Stimulated activated CD8-positive, alpha-beta memory T cell treated with anti-CD3 and anti-CD28 coated beads, Interleukin-15, amount 100 ng/mL, for 24 hours (primary cell): ENCODE measurements around the gene SRP19.
"Not testable (repeated sequence)": the region's sequence is repeated elsewhere in the genome, so short reads cannot be mapped to it uniquely, and the experiment has no call there.

ENCODE experiments used
- DNase-seq: peaks from one replicate; pipeline ENCODE4 v3.0.0-alpha.2; 2020; ENCODE audit warnings: low read depth

SRP19 gene

DNA sequence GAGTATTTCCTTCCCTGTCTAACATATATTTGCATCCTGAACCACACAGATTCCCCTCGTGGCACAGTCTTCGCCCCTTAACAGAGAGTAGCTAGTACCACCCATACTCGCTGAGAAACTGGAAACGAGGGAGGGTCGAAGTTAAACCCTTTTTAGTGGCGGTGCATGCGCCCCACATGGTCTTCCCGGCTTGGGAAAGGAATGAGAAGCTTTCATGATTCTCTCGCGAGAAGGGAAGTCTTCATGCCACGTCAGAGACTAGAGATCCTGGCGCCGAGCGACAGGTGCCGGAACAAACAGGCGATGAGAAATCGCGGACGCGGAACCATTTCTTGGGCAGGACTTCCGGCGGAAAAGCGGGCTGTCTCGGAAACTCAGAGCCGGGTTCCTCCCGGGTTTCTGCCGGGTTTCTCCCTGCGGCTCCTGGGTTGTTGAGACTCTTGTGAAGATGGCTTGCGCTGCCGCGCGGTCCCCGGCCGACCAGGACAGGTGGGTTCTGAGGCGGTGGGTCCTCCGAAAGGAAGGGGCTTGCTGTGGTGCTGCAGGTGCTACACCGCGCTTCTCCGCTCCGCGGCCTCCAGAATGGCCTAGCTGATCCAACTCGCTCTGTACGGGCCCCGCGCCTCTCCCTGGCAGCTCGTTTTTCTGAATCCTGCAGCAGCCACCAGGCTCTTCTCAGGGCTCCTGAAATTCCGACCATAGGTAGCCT lies at the start of gene SRP19:
Gene SRP19 (plus strand): TSS at position 359 of the 709 bp plus-strand sequence. CDS start 90 bp downstream, at position 449.
- DNase-seq, result peak; percentile 65

GRCh38 chr5:112812549-112812948 lies 48.5 kb upstream of the SRP19 start:
- no peak for DNase-seq

DNA sequence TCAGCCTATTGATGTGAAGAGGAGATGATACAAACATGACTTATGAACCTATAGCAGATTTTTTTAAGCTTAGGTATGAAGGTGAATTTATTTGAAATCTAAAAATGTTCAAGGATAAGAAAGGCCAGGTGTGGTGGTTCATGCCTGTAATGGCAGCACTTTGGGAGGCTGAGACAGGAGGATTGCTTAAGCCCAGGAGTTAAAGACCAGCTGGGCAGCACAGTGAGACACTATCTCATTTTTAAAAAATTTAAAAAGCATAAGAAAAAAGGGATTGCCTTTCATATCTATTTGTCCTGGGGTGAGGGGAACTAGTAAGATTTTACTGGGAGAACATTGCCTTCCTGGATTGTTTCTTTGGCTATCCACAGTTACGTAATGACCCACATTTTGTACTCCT lies 40.8 kb upstream of the SRP19 start:
- DNase-seq, result no peak

DNA sequence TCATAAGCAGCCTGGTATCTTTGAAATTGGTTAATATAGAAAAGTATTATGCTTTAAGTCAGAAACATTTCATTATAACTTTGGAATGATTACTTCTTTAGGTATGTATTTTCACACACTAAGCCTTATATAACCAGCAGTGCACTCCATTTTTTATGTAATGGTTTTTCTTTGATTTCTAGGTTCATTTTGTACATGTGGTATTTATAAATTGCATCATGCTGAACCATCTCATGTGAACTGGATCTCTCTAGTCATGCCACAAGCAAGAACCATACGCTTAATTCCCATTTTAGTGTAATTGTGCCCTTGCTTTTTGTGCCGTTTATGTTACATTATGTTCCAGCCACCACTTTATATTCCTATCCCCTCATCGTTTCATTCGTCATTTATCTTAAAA lies 38.6 kb upstream of the SRP19 start:
- DNase-seq, result no peak

DNA sequence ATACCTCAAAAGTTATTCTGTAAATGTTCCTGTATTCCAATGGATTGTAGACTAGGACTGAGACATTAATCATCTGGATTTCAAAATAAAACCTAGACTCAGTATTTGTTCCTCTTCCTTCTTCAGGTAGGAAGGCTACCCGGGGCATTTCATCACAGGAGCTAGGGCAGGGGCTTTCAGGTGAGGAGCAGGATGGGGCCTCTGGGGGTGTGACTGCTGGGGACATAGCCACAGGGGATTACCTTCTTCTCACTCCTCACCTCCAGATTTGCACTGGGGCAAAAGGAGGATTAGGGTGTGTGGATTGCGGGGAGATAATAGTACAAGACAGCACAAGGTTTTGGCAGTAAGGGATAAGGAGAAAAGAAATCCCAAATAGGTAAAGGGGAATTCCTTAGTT lies 37.9 kb upstream of the SRP19 start:
- no peak for DNase-seq

DNA sequence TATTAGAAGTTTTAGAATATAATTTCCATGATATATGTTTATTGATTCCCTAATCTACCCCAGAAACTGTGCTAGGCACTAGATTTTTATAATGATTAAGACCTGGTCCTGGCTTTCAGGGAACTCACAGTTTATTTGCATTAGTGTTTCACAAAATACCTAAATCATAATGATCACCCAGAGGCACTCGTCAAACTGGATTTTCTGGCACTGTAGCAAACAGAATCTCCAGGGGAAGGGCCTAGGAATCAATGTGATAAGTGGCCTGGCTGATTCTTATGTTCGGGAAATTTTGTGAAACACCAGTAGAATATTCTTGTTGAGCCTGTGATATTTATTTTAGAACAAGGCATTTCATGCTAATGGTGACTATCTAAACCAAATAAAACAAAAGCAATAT lies 37.4 kb upstream of the SRP19 start:
- DNase-seq, result no peak

DNA sequence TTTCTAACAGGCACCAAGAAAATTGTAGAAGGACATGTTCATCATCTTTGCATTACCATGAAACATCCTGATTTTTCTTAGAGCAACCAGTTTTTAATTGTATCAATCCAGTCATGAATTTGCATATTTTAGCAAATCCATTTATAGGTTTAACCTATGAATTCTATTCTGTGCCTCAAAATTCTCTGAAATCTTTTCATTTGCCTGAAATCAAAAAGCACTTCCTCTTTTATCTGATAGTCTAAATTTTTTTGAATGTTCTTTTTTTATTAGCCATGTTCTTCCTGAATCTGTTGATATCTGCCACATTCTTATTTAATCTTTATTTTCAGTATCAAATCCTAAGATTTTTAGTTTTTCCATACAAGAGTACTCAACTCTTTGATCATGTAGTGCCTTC lies 36.9 kb upstream of the SRP19 start:
- no peak for DNase-seq

DNA sequence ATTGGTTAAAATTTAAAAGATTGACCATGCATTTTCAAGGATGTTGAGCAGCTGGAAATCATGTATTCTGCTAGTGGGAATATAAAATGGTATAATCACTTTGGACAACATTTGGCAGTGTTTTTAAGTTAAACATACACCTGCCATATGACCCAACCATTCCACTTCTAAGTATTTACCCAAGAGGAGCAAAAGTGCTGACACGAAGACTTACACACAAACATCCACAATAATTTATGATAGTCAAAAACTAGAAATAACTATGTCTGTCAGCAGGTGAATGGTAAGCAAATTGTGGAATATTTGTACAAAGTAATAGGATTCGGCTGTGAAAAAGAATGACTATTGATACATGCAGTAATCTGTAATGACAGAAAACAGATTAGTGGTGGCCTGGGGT lies 30.7 kb upstream of the SRP19 start:
- DNase-seq, result no peak

GRCh38 chr5:112833971-112834370 lies 27.1 kb upstream of the SRP19 start:
- no peak for DNase-seq

DNA sequence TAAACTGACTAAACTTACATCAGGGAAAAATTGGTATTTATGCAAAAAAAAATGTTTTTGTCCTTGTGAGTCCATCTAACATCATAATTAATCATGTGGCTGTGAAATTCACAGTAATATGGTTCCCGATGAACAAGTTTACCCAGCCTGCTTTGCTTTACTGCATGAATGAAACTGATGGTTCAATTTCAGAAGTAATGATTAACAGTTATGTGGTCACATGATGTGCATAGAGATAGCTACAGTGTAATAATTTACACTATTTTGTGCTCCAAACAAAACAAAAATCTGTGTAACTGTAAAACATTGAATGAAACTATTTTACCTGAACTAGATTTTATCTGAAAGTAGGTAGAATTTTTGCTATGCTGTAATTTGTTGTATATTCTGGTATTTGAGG lies 16.6 kb upstream of the SRP19 start:
- DNase-seq, result no peak

GRCh38 chr5:112846556-112846955 lies 14.5 kb upstream of the SRP19 start:
- DNase-seq, result no peak

GRCh38 chr5:112847306-112847705 lies 13.8 kb upstream of the SRP19 start:
- no peak for DNase-seq

DNA sequence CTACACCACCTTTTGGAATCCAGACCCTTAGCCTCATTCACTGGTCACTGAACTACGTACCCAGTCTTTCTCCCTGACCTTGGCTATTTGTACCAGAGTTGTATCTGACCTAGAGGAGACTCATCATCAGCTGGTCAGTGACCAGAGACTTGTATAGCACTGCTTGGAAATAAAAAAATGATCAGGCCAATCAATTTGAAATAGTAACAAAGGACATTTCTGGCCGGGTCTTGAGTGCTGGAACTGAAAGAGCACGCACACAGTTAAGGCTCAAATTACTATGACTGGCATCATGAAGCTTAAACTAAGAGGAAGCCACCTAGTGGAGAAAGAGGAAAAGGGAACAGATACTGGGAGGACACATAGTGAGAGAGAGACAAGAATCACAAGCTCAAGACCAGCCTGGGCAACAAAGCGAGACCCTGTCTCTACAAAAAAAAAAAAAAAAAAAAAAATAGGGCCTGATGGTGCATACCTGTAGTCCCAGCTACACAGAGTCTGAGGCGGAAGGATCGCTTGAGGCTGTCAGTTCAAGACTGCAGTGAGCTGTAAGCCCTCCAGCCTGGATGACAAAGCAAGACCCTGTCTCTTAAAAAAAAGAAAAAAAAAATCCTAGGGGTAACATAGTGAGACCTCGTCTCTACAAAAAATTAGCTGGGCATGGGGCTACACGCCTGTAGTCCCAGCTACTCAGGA lies 12.8 kb upstream of the SRP19 start:
- DNase-seq, result no peak

- no peak for DNase-seq
Measured at GRCh38 chr5:112849912-112850311, 11.2 kb upstream of the SRP19 start.

DNA sequence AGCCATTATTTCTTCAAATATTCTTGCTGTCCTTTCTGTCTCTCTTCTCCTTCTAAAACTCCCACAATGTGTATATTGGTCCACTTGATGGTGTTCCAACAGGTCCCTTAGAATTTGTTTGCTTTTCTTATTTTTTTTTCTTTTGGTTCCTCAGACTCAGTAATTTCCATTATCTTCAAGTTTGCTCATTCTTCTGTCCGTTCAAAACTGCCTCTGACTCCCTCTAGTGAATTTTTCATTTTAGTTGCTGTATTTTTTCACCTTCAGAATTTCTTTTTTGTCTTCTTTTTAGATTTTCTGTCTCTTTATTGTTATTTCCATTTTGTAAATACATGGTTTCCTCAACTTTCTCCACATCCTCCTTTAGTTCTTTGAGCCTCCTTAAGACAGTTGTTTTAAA lies 6.4 kb upstream of the SRP19 start:
- DNase-seq, result no peak

- no peak for DNase-seq
Measured at GRCh38 chr5:112857866-112858265, 3.2 kb upstream of the SRP19 start.

GRCh38 chr5:112860571-112860928 lies 537 bp upstream of the SRP19 start:
- not testable (repeated sequence) for DNase-seq

DNA sequence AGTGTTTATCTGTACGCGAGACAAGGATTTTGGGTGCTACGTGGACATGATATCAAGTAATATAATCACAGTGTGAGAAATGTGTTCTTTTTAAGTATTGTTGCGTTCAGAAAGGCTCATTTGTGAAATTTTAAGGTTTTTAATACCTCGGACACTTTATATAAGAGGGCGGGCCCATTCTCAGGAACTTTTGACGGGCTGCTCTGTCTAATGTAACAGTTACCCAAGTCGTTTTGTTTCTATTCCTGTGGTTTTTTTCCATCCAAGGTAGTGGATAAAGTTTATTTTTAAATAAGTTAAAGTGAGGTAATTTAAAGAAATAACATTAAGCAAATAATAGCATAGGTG lies 525 bp downstream of the SRP19 start:
- DNase-seq, result no peak

DNA sequence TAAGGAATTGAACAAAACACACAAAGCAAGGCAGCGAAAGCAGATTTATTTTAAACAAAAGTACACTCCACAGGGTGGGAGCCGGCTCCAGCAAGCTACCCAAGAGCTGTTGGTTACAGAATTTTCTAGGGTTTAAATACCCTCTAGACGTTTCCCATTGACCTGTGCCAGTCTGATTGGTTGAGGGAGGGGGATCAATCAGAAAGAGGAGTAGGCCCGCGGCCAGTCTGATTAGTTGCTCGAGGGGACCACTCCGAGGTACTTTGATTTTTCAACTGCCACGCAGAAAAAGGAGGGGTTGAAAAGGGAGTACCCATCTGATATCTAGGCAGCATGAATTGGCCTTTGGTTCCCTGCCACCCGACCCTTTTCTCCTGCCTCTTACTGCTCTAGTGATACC lies 998 bp downstream of the SRP19 start:
- DNase-seq, result no peak

GRCh38 chr5:112863549-112863948 lies 2.5 kb downstream of the SRP19 start:
- no peak for DNase-seq

GRCh38 chr5:112865128-112865527 lies 4.0 kb downstream of the SRP19 start:
- no peak for DNase-seq

- no peak for DNase-seq
Measured at GRCh38 chr5:112866739-112867138, 5.7 kb downstream of the SRP19 start.

DNA sequence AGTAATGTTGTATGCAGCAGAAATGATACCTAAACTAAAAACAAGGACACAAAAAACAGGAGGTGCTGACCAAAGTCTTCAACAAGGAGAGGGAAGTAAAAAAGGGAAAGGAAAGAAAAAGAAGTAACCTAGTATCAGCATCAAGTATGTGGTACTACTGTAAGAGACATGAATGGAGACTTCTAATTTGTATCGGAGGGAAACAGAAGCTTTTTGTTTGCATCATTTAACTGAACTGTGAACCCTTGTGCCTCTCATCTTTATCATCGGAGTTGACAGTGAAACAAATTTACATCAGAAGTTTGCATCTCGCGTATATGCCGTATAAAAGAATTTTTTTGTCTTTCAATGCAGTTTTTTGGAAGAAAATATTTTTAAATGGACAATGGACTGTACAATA lies 6.3 kb downstream of the SRP19 start:
- no peak for DNase-seq

- no peak for DNase-seq
Measured at GRCh38 chr5:112869948-112870347, 8.9 kb downstream of the SRP19 start.
